NCI-H2196 treated with DMSO at 0.1 percent for 48 hours (cell line): ENCODE data around the gene SORCS2.

Source experiments
- DNase-seq: peaks from one replicate; lab custom pipeline; 2025; ENCODE audit not compliant: unreplicated experiment; lab: John Stamatoyannopoulos, UW

Gene SORCS2

GRCh38 chr4:7192252-7193029 lies at the start of gene SORCS2:
Gene SORCS2 (plus strand): TSS chr4:7192538.
- DNase-seq: peak; percentile 43

GRCh38 chr4:7144374-7145290 lies 47.7 kb upstream of the SORCS2 start:
- DNase-seq: no peak

- no peak for DNase-seq
Measured at GRCh38 chr4:7145291-7145934, 46.9 kb upstream of the SORCS2 start.

GRCh38 chr4:7146059-7146785 lies 46.1 kb upstream of the SORCS2 start:
- no peak for DNase-seq

GRCh38 chr4:7146786-7147115 lies 45.6 kb upstream of the SORCS2 start:
- no peak for DNase-seq

GRCh38 chr4:7147261-7147660 lies 45.1 kb upstream of the SORCS2 start:
- no peak for DNase-seq

- no peak for DNase-seq
Measured at GRCh38 chr4:7147661-7148310, 44.6 kb upstream of the SORCS2 start.

- no peak for DNase-seq
Measured at GRCh38 chr4:7148337-7148736, 44.0 kb upstream of the SORCS2 start.

- no peak for DNase-seq
Measured at GRCh38 chr4:7150036-7150635, 42.2 kb upstream of the SORCS2 start.

- no peak for DNase-seq
Measured at GRCh38 chr4:7151668-7152227, 40.6 kb upstream of the SORCS2 start.

- no peak for DNase-seq
Measured at GRCh38 chr4:7153711-7154110, 38.6 kb upstream of the SORCS2 start.

- no peak for DNase-seq
Measured at GRCh38 chr4:7154351-7154981, 37.9 kb upstream of the SORCS2 start.

- no peak for DNase-seq
Measured at GRCh38 chr4:7155590-7156071, 36.7 kb upstream of the SORCS2 start.

GRCh38 chr4:7156328-7156727 lies 36.0 kb upstream of the SORCS2 start:
- DNase-seq: no peak

- no peak for DNase-seq
Measured at GRCh38 chr4:7156761-7157488, 35.4 kb upstream of the SORCS2 start.

- no peak for DNase-seq
Measured at GRCh38 chr4:7157666-7158065, 34.7 kb upstream of the SORCS2 start.

- DNase-seq: no peak
Measured at GRCh38 chr4:7158081-7158750, 34.1 kb upstream of the SORCS2 start.

GRCh38 chr4:7158991-7159390 lies 33.3 kb upstream of the SORCS2 start:
- DNase-seq: no peak
